ENCODE measurements around the gene CHADL. TPM values are rescaled to one million over a fixed set of nuclear protein-coding genes. Genes with fewer than 3 reads are reported as not detected.
"Not testable (repeated sequence)": the region's sequence is repeated elsewhere in the genome, so short reads cannot be mapped to it uniquely, and the experiment has no call there.

CHADL gene, protein sequence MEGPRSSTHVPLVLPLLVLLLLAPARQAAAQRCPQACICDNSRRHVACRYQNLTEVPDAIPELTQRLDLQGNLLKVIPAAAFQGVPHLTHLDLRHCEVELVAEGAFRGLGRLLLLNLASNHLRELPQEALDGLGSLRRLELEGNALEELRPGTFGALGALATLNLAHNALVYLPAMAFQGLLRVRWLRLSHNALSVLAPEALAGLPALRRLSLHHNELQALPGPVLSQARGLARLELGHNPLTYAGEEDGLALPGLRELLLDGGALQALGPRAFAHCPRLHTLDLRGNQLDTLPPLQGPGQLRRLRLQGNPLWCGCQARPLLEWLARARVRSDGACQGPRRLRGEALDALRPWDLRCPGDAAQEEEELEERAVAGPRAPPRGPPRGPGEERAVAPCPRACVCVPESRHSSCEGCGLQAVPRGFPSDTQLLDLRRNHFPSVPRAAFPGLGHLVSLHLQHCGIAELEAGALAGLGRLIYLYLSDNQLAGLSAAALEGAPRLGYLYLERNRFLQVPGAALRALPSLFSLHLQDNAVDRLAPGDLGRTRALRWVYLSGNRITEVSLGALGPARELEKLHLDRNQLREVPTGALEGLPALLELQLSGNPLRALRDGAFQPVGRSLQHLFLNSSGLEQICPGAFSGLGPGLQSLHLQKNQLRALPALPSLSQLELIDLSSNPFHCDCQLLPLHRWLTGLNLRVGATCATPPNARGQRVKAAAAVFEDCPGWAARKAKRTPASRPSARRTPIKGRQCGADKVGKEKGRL
- 1 to 10 TPM; 4.3 to 5.2 (median 4.9) TPM for polyA plus RNA-seq (ENCODE audit: insufficient read length in 3 of 3)
- long read RNA-seq, donor 1, result 0 reads
- long read RNA-seq, donor 2, result 0 reads
- long read RNA-seq, donor 3, result 0 reads
- long read RNA-seq, donor 4, result 0 reads
- long read RNA-seq, donor 5, result 0 reads
- long read RNA-seq, donor 6, result 0 reads
- long read RNA-seq, donor 7, result 0 reads
- long read RNA-seq, donor 8, result 0 reads
- long read RNA-seq, donor 9, result 0 reads
- long read RNA-seq, donor 10, result 0 reads
- long read RNA-seq, donor 11, result 0 reads
- long read RNA-seq, donor 12, partial matches to known transcripts, result 5 of 5 reads
- long read RNA-seq, donor 12, other reads (novel, unspliced or antisense), result 0 of 5 reads
- long read RNA-seq, donor 13, result 0 reads
- long read RNA-seq, donor 14, result 0 reads
- long read RNA-seq, donor 15, partial matches to known transcripts, result 7 of 7 reads
- long read RNA-seq, donor 15, other reads (novel, unspliced or antisense), result 0 of 7 reads
- long read RNA-seq, donor 16, result 0 reads

DNA sequence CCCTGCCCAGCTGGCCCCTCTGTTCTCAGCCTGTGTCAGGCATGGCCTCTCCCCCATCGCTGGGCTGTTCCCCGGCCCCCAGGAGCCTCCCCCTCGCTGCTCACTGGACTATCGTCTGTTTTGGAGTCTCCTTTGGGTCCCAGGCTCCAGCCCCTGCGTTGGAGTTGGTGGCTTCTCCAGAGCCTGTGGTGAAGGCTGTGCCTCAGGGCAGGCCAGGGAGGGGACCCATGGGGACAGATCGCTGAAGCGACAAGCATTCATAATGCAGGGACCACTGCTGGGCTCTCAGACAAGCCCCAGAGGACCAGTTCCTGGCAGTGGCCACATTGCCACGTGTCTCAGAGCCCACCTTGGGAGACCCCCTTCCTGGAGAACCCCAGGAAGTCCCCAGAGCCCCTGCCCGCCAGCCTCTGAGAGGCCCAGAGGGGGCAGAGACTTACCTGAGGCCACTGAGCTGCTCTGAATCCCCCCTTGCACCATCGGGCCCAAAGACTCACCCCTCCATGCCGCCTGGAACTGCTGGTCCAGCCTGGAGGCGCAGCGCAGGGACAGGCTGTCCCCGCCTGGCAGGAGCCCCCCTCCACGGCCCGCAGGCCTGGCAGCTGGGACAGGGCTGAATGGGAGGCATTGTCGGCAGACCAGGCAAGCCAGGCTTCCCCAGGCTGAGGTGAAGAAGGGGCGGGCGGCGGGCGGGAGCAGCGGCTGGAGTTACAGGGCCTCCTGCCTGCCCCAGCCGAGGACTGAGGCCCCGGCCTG, at the start of gene CHADL:
CHADL (minus strand) TSS at position 555 of the 756 bp plus-strand sequence; CDS start at position 505, 50 bp downstream.
- peak; percentile 11 for DNase-seq

DNA sequence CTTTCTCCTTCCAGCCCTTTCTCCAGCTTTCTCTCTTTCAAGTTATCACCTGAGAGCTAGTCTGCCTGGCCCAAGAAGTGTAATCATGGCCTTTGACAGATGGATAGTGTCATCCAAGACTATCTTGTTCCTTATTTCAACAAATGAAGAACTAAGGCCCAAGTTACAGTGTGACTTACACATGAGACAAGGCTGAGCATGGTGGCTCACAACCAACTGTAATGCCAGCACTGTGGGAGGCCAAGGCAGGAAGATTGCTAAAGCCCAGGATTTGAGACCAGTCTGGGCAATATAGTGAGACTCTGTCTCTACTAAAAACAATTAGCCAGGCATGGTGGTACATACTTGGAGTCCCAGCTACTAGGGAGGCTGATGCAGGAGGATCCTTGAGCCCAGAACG, 48.9 kb upstream of the CHADL start:
- no peak for DNase-seq

DNA sequence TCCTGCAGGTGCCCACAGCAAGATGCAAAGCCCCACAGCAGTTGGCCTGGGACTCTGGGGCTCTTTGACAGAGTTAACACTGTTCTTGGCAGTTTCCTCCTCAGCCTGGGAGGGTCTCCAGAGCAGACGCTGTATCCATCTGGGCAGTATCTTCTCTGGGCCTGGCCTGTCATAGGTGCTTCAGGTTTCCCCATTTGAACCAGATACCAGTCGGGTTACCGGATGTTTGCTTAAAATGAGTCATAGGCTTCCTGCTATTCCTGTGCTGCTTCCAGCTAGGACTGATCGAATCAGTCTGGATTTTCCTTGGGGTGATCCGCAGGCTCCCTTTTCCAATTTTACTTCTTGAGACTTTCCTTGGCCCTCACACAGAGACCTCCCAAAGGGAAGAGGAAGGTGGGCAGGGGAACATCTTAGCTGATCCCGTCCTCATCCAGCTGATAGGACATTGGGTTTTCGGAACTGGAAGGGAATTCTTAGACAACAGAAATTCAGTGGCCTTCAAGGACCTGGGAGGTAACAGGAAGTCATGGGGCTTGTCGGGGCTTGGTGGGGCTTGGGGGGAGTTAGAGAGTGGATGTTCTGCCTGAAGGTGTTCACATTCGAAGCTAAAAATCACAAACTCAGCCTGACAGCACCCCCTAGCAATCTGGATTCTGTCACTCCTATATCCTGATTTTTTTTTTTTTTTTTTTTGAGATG, 47.7 kb upstream of the CHADL start:
- DNase-seq, result no peak

DNA sequence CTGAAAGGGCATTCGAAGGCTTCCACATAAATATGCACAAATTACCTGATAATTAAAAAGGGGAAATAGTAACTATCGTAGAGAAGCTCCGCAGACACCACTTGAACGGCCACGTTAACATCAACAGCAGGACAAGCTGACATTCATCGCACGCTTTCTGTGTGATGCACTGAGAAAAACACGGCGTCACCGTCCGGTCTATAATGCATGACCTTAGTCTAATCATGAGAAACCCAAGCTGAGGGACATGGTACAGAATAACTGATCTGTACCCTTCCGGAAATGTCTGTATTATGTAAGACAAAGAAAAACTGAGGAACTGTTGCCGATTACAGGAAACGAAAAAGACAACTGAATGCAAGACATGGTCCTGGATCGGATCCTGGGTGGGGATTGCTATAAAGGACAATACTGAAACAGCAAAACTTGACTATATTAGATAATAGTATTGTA, 45.9 kb upstream of the CHADL start:
- no peak for DNase-seq

DNA sequence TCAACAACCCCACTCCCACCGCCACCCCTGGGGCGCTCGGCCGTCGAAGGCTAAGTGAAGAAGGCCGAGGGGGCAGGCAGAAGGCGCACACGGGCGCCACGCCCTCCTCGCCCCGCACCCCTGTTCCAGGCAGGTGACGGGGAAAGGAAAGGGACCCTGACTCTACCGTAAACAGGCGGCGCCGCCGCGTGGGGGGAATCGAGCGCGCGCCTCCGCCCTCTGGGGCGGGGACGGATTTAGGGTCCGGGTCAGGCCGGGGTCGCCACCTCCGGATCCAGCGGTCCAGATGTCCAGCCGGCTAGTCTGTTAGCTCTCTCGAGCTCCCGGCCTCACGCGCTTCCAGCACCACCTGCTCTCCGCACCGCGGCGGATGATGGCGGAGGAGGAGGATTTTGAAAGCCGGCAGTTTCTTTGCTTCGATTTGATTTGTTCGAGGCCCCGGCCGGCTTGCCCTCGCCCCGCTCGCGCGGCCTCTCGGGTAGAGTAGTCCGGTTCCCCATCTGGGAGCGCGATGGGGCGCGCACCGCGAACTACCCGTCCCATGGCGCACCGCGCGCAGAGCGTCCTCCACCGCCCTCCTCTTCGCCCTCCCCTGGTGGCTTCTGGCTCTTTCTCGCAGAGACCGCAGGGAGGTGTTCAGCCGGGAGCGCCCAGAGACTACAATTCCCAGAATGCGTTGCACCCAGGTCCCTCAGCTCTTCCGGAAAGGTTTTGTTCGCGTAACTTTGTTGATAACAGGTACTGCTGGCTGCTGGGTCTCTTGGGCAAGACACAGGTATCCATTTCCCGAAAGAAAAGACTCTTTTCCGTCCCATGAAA, 45.3 kb upstream of the CHADL start, which contains the start of gene RANGAP1:
RANGAP1 (minus strand) TSS at position 368 of the 819 bp plus-strand sequence. CDS start 5,143 bp downstream, outside the sequence.
- DNase-seq, result peak; percentile 99

DNA sequence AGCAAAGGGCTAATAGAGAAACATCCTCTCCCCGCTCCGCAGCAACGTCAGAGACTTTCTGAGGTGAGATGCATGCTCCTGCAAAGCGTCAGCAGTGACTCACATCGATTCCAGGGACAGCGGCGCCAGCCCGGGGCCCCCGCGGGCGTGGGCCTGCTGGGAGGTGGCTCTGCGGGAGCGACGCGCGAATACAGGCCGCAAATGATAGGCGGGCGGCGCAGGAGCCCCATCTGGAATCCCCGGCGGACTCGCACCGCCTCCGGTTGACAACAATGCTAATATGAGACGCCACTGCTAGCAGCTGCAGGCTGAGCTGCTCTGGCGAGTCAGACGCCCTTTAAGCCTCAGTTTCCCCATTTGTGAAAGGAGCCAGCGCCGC, 44.7 kb upstream of the CHADL start:
- no peak for DNase-seq

DNA sequence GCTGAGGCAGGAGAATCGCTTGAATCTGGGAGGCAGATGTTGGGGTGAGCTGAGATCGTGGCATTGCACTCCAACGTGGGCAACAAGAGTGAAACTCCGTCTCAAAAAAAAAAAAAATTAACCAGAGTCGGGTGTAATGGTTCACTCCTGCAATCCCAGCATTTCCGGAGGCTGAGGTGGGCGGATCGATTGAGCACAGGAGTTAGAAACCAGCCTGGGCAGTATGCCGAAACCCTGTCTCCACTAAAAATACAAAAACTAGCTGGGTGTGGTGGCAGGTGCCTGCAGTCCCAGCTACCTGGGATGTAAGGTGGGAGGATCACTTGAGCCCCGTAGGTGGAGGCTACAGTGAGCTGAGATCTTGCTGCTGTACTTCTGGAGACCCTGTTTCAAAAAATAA, 43.7 kb upstream of the CHADL start:
- DNase-seq, result no peak

DNA sequence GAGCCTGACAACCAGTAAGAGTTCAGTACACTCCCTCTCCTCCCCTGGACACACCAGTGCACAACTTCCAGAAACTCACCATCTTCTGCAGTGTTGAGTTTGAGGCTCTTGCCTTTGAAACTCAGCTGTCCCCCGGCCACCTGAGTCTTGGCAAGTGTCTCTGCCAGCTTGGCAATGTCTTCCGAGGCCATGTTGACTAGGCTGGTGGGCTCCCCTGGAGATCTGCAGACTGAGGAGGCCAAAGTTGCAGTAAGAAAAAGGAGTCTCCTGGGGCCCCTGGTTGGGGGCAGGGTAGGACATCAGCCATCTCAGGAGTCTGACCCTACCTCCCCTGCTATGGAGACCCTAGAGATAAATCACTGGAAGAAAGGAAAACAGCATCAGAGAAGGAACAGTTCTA, 40.1 kb upstream of the CHADL start:
- DNase-seq, result no peak

DNA sequence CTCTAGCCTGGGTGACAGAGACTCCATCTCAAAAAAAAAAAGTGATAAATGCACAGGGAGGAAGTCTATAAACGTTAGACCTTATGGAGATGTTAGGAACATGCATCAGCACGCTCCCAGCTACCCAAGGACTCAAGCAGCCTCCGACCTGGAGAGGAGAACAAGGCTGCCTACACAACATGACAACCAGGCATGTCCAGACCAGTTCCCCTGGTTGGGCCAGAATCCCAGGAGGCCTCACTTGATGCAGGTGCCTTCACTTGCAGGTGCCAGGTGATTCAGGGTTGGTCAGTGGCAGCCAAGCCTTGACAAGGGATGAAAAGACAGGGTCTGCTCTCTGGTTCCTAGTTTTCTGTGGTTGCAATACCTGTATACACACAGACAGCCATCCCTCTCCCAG, 39.3 kb upstream of the CHADL start:
- no peak for DNase-seq

DNA sequence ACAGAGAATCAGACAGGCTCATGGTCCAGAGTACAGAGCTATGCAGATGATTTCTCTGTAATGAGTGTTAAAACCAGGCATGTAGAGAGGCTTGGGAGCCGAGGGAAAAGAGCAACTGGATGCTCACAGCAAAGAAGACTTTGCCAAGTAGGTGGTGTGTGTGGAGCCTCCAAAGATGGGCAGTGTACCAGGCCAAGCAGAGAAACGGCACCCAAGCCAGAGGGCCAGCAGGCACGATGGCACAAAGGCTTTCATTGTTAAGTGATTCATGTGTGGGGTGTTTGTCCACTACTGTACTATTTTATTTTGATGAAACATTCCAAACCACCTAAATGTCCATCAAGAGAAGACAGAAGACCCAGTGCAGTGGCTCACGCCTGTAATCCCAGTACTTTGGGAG, 34.1 kb upstream of the CHADL start:
- no peak for DNase-seq

DNA sequence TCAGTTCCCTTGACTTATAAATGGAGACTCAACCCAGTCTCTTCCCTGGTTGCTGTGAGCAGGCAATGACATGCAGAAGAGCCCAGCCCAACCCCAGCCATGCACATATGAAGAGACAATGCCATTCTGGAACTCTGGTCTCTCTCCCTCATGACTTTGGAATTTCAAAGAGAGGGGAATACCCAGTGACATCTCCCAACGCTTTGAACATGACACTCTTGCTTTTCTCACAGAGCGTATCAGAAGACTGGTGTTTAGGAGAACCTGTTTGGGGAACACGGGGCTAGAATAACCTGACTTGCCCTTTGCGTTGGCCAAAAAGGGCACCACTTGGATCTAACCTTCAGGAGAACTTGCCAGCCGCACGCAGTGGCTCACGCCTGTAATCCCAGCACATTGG, 32.4 kb upstream of the CHADL start:
- no peak for DNase-seq

DNA sequence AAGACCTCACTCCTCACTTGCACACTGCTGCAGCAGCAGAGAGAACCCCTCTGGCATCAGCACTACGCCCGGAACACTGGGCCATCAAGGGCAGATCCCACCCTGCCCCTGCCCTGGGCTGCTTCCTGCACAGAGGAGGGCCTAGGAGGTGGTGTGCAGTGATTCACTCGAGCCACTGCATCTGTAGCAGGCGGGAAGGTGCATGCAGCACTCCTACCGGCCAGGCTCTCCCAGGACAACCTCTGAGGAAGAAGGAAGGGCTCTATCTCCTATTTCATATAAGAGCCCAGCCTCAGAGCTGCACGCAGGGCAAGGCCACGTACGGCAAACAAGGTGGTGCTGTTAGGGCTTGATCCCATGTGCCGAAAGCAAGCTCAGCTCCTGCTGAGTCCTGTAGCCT, 31.1 kb upstream of the CHADL start:
- no peak for DNase-seq

DNA sequence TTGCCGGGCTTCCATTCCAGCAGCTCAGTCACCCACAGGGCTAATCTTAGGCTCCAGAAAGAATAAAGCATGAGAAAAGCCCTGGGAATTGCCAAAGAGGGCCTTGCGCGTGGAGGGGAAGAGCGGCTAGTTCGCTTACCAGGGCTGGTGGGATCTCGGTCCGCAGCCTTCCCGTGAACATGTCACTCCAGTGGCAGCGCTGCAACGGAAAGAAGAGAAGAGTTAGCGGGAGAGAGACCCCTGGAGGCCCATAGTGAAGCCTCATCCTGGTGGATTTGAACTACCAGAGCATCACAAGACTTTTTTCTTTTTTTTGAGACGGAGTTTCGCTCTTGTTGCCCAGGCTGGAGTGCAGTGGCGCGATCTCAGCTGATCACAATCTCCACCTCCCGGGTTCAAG, 27.2 kb upstream of the CHADL start:
- no peak for DNase-seq

DNA sequence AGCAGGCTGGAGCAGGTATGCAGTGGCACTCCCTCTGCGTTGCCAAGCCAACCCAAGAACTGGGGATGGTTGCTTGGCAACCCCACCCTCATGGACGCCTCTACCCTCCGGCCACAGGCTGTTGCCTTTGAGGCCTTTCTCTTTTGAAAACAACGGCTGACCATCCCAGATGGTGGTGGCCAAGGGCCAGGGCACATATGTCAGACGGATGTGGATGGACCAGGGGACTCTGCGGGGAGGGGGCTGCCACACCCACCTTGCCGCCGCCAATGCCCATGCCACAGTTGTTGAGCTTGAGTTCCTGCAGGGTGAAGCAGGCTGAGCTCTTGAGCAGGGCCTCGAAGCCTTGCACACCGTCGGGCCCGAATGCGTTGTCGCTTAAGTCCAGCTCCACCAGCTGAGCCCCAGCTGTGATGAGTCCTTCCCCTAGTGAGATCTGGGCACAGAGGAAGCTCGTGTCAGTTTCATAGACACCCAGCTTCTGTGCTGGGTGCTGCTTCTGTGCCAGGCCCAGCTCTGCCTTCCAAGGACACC, 23.7 kb upstream of the CHADL start:
- DNase-seq, result no peak

DNA sequence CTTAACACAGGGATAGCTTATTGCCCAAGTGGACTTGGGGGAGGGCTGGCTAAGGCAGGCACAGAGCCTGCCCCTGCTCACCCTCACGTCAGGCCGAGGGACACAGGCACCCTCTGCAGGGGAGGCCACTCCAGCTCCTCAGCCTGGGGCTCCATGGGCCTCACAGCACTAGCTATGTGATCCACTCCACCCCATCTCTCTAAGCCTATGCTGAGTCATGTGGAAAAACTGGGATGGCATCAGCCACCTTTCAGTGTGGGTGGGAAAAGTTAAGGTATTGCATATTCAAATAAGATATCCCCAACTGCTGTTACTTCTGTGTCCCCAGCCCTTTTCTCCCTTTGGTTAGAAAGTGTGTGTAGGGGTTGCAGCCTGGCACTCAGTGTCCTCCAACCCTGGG, 23.0 kb upstream of the CHADL start:
- no peak for DNase-seq

DNA sequence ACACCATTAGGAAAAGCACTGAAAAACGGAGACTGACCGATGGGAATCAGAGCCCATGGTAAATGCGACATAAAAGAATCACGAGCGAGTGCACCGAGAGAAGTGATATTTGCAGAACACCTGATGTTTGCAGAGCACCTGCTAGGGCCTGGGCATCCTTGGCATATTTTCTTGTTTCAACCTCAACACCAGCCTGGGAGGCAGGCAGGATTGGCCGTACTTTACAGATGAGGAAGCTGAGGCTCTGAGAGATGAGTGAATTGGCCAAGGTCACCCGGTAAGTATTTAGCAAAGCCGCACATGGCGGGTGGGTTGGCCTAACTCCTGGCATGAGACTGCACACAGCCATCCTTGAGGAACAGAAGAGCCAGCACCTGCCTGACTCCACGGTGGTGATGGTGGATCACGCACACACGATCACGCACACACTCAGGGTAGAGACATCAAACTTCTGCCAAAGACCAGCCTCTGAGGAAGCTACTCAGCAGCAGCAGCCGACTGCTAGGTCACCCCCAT, 21.6 kb upstream of the CHADL start:
- DNase-seq, result no peak

DNA sequence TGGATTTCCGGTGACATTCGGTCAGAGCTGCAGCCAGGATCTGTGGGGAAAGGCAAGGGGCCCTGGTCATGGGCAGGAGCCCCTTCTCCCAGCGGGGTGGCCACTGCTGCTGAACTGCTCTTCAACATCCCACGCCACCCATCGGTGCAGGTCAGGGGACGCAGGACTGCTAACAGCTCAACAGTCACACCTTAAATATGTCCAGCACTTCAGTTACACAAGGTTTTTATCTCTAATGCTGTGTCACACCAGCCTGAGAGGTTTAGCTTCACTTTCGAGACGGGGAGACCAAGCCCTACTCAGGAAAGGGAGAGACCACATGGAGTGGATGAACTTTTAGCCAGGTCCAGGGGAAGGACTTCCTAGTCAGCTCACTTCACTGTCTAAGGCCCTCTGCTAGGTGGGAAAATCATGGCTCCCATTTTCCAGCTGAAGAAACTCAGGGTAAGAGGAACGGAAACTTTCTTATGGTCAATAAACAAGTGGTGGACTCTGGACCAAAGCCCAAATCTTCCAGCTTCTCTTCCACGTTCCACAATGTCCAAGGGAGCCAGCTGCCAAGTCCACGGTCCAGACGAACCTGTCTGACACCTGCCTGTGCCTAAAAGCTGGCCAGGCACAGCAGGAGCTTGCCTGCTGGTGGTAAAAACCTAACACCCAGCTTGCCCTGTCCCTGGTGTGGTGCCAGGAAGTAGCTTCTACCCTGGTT, 21.0 kb upstream of the CHADL start:
- no peak for DNase-seq

DNA sequence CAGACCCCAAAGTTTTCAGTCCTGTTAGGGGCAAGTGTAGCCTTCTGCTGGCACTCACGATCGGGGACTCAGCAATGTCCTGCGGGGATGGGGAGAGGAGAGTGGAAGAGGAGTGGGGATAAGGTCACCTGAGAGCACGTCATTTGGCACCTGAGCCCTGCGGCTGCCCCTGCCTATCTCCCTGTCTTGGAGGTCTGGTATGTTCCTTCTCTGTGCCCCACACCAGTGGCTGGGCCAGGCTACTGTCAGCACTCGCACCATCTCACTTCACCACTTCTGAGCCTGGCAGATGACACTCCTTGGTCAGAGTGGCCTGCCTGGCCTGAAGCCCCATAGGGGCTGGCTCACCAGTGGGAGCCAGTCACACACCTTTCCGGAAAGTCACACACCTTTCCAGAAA, 20.1 kb upstream of the CHADL start:
- no peak for DNase-seq

DNA sequence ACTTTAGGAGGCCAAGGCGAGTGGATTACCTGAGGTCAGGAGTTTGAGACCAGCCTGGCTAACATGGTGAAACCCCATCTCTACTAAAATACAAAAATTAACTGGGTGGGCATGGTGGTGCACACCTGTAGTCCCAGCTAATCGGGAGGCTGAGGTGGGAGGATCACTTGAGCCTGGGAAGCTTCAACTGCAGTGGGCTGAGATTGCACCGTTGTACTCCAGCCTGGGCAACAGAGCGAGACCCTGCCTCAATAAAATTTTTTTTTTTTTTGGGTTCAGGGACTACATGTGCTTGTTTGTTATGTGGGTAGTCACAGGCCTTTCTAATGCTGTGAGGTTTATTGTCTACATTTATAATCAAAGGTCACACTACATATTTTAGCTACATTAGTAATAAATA, 19.0 kb upstream of the CHADL start:
- not testable (repeated sequence) for DNase-seq
